ENCODE results near the gene SERPINA3. TPM values are rescaled to one million over a fixed set of nuclear protein-coding genes. Genes with fewer than 3 reads are reported as not detected.

Gene SERPINA3
- not detected for total RNA-seq

- H3K27ac Mint-ChIP-seq: no peak within 1 kb of the TSS
Measured at GRCh38 chr14:94612174-94612573, at the start of gene SERPINA3. TSS of gene SERPINA3 (plus strand) at chr14:94612391. CDS start at chr14:94614442, 2,051 bp downstream.

GRCh38 chr14:94562941-94563883, 49.0 kb upstream of the SERPINA3 start:
- POLR2A ChIA-PET: no interaction called here
- Mint-ChIP-seq H3K27ac (no peak overlapping the region), H3K36me3 (no peaks in the 10 kb centered on the region), H3K27me3 (no peaks in the 10 kb centered on the region), H3K4me3 (no peak overlapping the region), H3K4me1 (no peaks in the 10 kb centered on the region), H3K9me3 (no peaks in the 10 kb centered on the region)
- DNase-seq: no peak
- ATAC-seq (ENCODE audit: low read depth): no peak

More at GRCh38 chr14:94612174-94612573, at the start of gene SERPINA3:
- DNase-seq: no peak
- no peak for ATAC-seq (ENCODE audit: low read depth)
- H3K9me3 Mint-ChIP-seq: peaks cover 9% of the 10 kb centered on the region
- H3K27me3 Mint-ChIP-seq: no peaks in the 10 kb centered on the region
- POLR2A ChIA-PET: no interaction called here
- H3K4me1 Mint-ChIP-seq: no peaks in the 10 kb centered on the region
- H3K36me3 Mint-ChIP-seq: no peaks in the 10 kb centered on the region
- H3K4me3 Mint-ChIP-seq: no peak within 1 kb of the TSS

GRCh38 chr14:94564381-94564780, 47.8 kb upstream of the SERPINA3 start:
- POLR2A ChIA-PET: no interaction called here
- Mint-ChIP-seq H3K4me3 (no peak overlapping the region), H3K4me1 (no peaks in the 10 kb centered on the region), H3K36me3 (no peaks in the 10 kb centered on the region), H3K9me3 (no peaks in the 10 kb centered on the region), H3K27ac (no peak overlapping the region), H3K27me3 (no peaks in the 10 kb centered on the region)
- no peak for DNase-seq
- no peak for ATAC-seq (ENCODE audit: low read depth)

GRCh38 chr14:94568186-94568585, 44.0 kb upstream of the SERPINA3 start:
- Mint-ChIP-seq H3K36me3 (no peaks in the 10 kb centered on the region), H3K9me3 (no peaks in the 10 kb centered on the region), H3K27ac (no peak overlapping the region), H3K27me3 (no peaks in the 10 kb centered on the region), H3K4me1 (no peaks in the 10 kb centered on the region), H3K4me3 (no peak overlapping the region)
- POLR2A ChIA-PET: no interaction called here
- no peak for DNase-seq
- ATAC-seq (ENCODE audit: low read depth): no peak

GRCh38 chr14:94569381-94570001, 42.7 kb upstream of the SERPINA3 start:
- Mint-ChIP-seq H3K27me3 (no peaks in the 10 kb centered on the region), H3K4me1 (no peaks in the 10 kb centered on the region), H3K36me3 (no peaks in the 10 kb centered on the region), H3K9me3 (no peaks in the 10 kb centered on the region), H3K27ac (no peak overlapping the region), H3K4me3 (no peak overlapping the region)
- ATAC-seq (ENCODE audit: low read depth) (no peak), DNase-seq (no peak)
- POLR2A ChIA-PET: no interaction called here

- Mint-ChIP-seq H3K4me3 (no peak overlapping the region), H3K4me1 (no peaks in the 10 kb centered on the region), H3K36me3 (no peaks in the 10 kb centered on the region), H3K9me3 (no peaks in the 10 kb centered on the region), H3K27ac (no peak overlapping the region), H3K27me3 (no peaks in the 10 kb centered on the region)
- POLR2A ChIA-PET: no interaction called here
- ATAC-seq (ENCODE audit: low read depth) (no peak), DNase-seq (no peak)
Measured at GRCh38 chr14:94570002-94570400, 42.2 kb upstream of the SERPINA3 start.

- POLR2A ChIA-PET: no interaction called here
- no peaks in the 10 kb centered on the region for H3K9me3 Mint-ChIP-seq
- H3K4me1 Mint-ChIP-seq: no peaks in the 10 kb centered on the region
- ATAC-seq (ENCODE audit: low read depth) (no peak), DNase-seq (no peak)
- H3K27me3 Mint-ChIP-seq: no peaks in the 10 kb centered on the region
- H3K4me3 Mint-ChIP-seq: no peak overlapping the region
- no peaks in the 10 kb centered on the region for H3K36me3 Mint-ChIP-seq
- no peak overlapping the region for H3K27ac Mint-ChIP-seq
Measured at GRCh38 chr14:94570440-94570839, 41.8 kb upstream of the SERPINA3 start.

GRCh38 chr14:94571395-94571794, 40.8 kb upstream of the SERPINA3 start:
- no peaks in the 10 kb centered on the region for H3K4me1 Mint-ChIP-seq
- H3K27ac Mint-ChIP-seq: no peak overlapping the region
- no peaks in the 10 kb centered on the region for H3K9me3 Mint-ChIP-seq
- H3K27me3 Mint-ChIP-seq: no peaks in the 10 kb centered on the region
- ATAC-seq (ENCODE audit: low read depth): no peak
- DNase-seq: no peak
- no peak overlapping the region for H3K4me3 Mint-ChIP-seq
- H3K36me3 Mint-ChIP-seq: no peaks in the 10 kb centered on the region
- POLR2A ChIA-PET: no interaction called here

GRCh38 chr14:94571950-94572349, 40.2 kb upstream of the SERPINA3 start:
- Mint-ChIP-seq H3K27ac (no peak overlapping the region), H3K36me3 (no peaks in the 10 kb centered on the region), H3K4me1 (no peaks in the 10 kb centered on the region), H3K4me3 (no peak overlapping the region), H3K27me3 (no peaks in the 10 kb centered on the region), H3K9me3 (no peaks in the 10 kb centered on the region)
- ATAC-seq (ENCODE audit: low read depth) (no peak), DNase-seq (no peak)
- POLR2A ChIA-PET: no interaction called here

- H3K4me1 Mint-ChIP-seq: no peaks in the 10 kb centered on the region
- H3K27me3 Mint-ChIP-seq: no peaks in the 10 kb centered on the region
- no peak overlapping the region for H3K4me3 Mint-ChIP-seq
- POLR2A ChIA-PET: no interaction called here
- H3K9me3 Mint-ChIP-seq: no peaks in the 10 kb centered on the region
- no peaks in the 10 kb centered on the region for H3K36me3 Mint-ChIP-seq
- no peak for DNase-seq
- no peak overlapping the region for H3K27ac Mint-ChIP-seq
- ATAC-seq (ENCODE audit: low read depth): no peak
Measured at GRCh38 chr14:94572637-94573303, 39.4 kb upstream of the SERPINA3 start.

GRCh38 chr14:94573475-94574277, 38.5 kb upstream of the SERPINA3 start:
- ATAC-seq (ENCODE audit: low read depth) (no peak), DNase-seq (no peak)
- H3K27ac Mint-ChIP-seq: no peak overlapping the region
- POLR2A ChIA-PET: no interaction called here
- no peaks in the 10 kb centered on the region for H3K9me3 Mint-ChIP-seq
- no peaks in the 10 kb centered on the region for H3K4me1 Mint-ChIP-seq
- H3K27me3 Mint-ChIP-seq: no peaks in the 10 kb centered on the region
- no peak overlapping the region for H3K4me3 Mint-ChIP-seq
- no peaks in the 10 kb centered on the region for H3K36me3 Mint-ChIP-seq

- Mint-ChIP-seq H3K4me1 (no peaks in the 10 kb centered on the region), H3K27me3 (no peaks in the 10 kb centered on the region), H3K9me3 (no peaks in the 10 kb centered on the region), H3K27ac (no peak overlapping the region), H3K36me3 (no peaks in the 10 kb centered on the region), H3K4me3 (no peak overlapping the region)
- ATAC-seq (ENCODE audit: low read depth) (no peak), DNase-seq (no peak)
- POLR2A ChIA-PET: no interaction called here
Measured at GRCh38 chr14:94574336-94574735, 37.9 kb upstream of the SERPINA3 start.
